Measurements from ENCODE around the gene CYP4F12. TPM values are rescaled to one million over a fixed set of nuclear protein-coding genes. Genes with fewer than 3 reads are reported as not detected.

The CYP4F12 gene, protein sequence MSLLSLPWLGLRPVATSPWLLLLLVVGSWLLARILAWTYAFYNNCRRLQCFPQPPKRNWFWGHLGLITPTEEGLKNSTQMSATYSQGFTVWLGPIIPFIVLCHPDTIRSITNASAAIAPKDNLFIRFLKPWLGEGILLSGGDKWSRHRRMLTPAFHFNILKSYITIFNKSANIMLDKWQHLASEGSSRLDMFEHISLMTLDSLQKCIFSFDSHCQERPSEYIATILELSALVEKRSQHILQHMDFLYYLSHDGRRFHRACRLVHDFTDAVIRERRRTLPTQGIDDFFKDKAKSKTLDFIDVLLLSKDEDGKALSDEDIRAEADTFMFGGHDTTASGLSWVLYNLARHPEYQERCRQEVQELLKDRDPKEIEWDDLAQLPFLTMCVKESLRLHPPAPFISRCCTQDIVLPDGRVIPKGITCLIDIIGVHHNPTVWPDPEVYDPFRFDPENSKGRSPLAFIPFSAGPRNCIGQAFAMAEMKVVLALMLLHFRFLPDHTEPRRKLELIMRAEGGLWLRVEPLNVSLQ
- 1 to 10 TPM in 3 of 4 donors, under 1 TPM in 1; 0.71 to 2.8 (median 1.3) TPM for total RNA-seq

GRCh38 chr19:15672580-15673175, at the start of gene CYP4F12:
Gene CYP4F12, plus strand, starts transcription at chr19:15673087. Its CDS starts 443 bp downstream, at chr19:15673530.
- no peaks in the 10 kb centered on the region for H3K9me3 ChIP-seq
- intact Hi-C loops (cut with DNase I; ENCODE audit: low total_unique reads) (no loop called here), in situ Hi-C loops (cut with MboI; ENCODE audit: low sequenced_read_pairs in 4 of 4) (no loop called here)
- no peaks in the 10 kb centered on the region for H3K36me3 ChIP-seq
- DNase-seq (peak; percentile 7 to 62), ATAC-seq (peak; percentile 33 to 66)
- H3K27me3 ChIP-seq: no peaks in the 10 kb centered on the region
- H3K27ac ChIP-seq: peak within 1 kb of the TSS; percentile 25 to 43 (median 32)
- TF ChIP-seq CTCF (IDR thresholded peaks at IDR 0.05 in 4 of 5, conservative IDR thresholded peaks at IDR 0.05 in 1 of 5) (no peak), POLR2A (IDR thresholded peaks at IDR 0.05) (no peak)
- H3K4me3 ChIP-seq: peak within 1 kb of the TSS in 1 of 4 donors; percentile 20
- H3K4me1 ChIP-seq: no peaks in the 10 kb centered on the region

DNA sequence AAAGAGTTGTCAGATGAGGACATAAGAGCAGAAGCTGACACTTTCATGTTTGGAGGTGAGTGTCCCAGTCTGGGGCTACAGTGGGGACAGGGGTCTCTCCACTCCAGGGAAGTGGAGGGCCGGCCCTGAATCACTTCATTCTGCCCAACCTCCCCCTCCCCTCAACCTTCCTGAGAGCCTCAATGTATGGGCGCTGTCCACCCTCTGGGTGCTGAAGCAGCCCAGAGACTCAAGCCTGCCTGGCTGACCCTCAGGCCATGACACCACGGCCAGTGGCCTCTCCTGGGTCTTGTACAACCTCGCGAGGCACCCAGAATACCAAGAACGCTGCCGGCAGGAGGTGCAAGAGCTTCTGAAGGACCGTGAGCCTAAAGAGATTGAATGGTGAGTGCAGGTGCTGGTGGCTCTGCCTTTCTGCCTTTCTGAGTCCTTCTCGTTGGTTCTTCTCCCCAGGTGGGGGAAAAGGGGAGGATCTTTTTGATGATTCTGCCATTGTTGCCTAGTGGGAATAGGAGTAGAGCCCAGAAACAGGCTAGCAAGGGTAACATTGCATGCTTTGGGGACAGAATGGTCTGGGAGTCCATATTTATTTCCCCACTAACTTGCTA, 49.1 kb upstream of the CYP4F12 start:
- Histone ChIP-seq H3K27me3 (peaks cover 0 to 5% (median 2%) of the 10 kb centered on the region in 3 donors), H3K36me3 (no peaks in the 10 kb centered on the region), H3K27ac (no peak overlapping the region), H3K4me1 (no peaks in the 10 kb centered on the region), H3K4me3 (no peak overlapping the region), H3K9me3 (no peaks in the 10 kb centered on the region)
- DNase-seq (no peak), ATAC-seq (no peak)
- intact Hi-C loops (cut with DNase I; ENCODE audit: low total_unique reads) (no loop called here), in situ Hi-C loops (cut with MboI; ENCODE audit: low sequenced_read_pairs in 4 of 4) (loop anchor here in 2 of 4 donors (10.0 to 25.0 kb wide), 2 partner anchors 251 to 538 kb away; partner anchors contain the start of gene CIB3 (in 1 of the 2))
- TF ChIP-seq POLR2A (IDR thresholded peaks at IDR 0.05): no peak
- TF ChIP-seq CTCF (IDR thresholded peaks at IDR 0.05 in 4 of 5, conservative IDR thresholded peaks at IDR 0.05 in 1 of 5): no peak

DNA sequence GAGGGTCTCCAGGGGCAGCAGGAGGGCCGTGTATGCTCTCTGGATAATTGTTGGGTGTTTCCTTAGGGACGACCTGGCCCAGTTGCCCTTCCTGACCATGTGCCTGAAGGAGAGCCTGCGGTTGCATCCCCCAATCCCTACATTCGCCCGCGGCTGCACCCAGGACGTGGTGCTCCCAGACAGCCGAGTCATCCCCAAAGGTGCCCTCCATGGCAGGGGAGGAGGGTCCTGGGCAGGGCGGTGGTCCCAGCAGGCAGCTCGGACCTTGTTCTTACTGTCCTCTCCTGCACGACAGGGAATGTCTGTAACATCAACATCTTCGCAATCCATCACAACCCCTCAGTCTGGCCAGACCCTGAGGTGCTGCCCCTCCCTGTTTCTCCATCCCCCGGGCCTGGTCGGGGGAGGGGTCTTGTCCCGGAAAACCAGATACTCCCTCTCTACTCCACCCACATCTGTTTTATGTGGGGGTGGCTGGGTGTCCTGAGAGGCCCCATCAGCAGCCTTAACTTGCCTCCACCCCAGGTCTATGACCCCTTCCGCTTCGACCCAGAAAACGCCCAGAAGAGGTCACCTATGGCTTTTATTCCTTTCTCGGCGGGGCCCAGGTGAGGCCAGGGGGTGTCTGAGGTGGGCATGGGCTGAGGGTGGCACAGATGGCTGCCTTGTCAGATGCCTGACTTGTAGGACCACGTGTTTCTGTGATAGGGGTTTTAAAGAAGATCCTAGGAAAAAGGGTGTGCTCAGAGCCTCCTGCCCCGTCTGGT, 44.5 kb upstream of the CYP4F12 start:
- Histone ChIP-seq H3K9me3 (no peaks in the 10 kb centered on the region), H3K27me3 (peaks cover 0 to 13% (median 5%) of the 10 kb centered on the region in 3 donors), H3K4me3 (no peak overlapping the region), H3K27ac (no peak overlapping the region), H3K36me3 (no peaks in the 10 kb centered on the region), H3K4me1 (no peaks in the 10 kb centered on the region)
- in situ Hi-C loops (cut with MboI; ENCODE audit: low sequenced_read_pairs in 4 of 4): loop anchor here in 1 of 4 donors (10.0 kb wide), 1 partner anchor 246 kb away; no protein-coding TSS in a partner anchor
- DNase-seq (no peak), ATAC-seq (no peak)
- intact Hi-C loops (cut with DNase I; ENCODE audit: low total_unique reads): loop anchor here (2.0 kb wide), 1 partner anchor 554 kb away; no protein-coding TSS in a partner anchor
- TF ChIP-seq CTCF (IDR thresholded peaks at IDR 0.05 in 4 of 5, conservative IDR thresholded peaks at IDR 0.05 in 1 of 5): no peak
- no peak for TF ChIP-seq POLR2A (IDR thresholded peaks at IDR 0.05)

Measured in gastrocnemius medialis (tissue), 4 donors.